GM18951 (cell line): ENCODE measurements around the gene G6PD.

ENCODE experiments used
- POLR2A ChIP-seq: IDR thresholded peaks from 4 replicates; pipeline ENCODE4 v1.6.1; 2011; ENCODE audit warnings: mild to moderate bottlenecking; ENCODE audit not compliant: insufficient read length, insufficient read depth; ENCODE audit errors: extremely low read depth
- in situ Hi-C: fragments of 300-500 bp; cut with MboI; formaldehyde crosslinking; loops from one replicate; pipeline ENCODE4 v1.12.0; 2022; ENCODE audit warnings: low sequenced_read_pairs, mixed read lengths, inconsistent platforms; ENCODE audit not compliant: unreplicated experiment

Gene G6PD

DNA sequence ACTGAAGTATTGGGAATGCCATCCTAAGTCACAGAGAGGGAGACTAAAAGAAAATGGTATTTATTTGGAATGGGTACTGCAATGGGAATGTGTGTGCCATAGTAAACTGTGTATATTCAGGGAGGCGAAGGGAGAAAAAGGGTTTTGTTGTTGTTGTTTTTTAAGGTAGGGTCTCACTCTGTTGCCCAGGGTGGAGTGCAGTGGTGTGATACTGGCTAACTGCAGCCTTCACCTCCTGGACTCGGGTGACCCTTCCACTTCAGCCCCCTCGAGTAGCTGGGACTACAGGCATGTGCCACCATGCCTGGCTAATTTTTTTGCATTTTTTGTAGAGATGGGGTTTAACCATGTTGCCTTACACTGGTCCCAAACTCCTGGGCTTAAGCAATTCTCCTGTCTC lies 51.9 kb downstream of the G6PD start:
- in situ Hi-C loops = no loop called here
- TF ChIP-seq POLR2A = no peak

DNA sequence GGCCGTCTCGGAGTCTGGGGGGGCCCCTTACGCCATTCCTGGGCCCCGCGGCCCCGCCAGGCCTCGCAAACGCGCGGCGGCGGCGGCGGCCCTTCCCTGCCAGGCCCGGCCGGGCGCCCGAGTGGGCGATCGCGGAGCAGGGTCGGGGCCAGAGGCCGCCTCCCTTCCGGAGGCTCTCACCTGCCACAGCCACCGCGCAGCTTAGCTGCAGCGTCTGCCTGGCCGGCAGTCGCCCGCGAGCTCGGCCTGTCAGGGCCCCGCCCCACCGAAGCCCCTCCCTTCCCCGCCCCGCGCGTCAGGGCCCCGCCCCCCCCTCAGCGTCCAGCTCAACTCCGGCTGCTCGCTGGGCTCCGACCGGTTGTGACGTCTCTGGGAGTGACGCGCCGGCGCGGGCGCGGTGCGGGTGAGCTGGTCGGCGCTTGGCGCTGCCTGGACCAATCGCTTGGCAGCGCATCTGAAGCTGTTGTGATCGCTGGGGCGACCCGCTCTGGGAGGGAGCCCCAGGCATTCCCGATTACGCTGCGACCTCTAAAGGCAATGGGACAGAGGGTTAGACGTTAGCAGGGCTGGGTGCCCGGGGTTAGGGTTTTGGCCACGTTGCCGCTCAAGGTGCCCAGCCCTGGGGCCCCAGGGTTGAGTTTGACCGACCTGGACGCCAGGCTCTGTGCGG lies 56.1 kb downstream of the G6PD start, which contains the start of gene SLC10A3:
Gene SLC10A3 (minus strand): TSS at position 216 of the 670 bp plus-strand sequence. CDS start 1,689 bp downstream, outside the sequence.
- TF ChIP-seq POLR2A = peak; percentile 93
- in situ Hi-C loops = no loop called here

DNA sequence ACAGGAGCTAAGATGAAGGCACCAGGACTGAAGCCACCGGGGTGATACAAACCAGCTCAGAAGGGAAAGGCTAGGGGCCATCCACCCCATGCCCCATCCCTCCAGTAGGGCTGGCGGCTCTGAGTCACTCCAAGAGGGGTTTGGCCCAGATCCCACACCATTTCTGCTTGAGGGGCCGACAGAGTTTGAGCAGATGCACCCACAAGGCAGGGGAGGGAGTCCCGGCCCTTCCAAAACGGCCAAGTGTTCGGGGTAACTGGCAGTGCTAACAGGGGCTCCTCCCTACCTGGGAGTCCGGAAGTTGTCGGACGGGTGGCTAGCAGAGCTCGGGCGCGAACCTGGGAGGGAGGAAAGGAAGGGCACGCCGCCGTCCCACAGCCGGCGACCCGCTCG lies 56.6 kb downstream of the G6PD start:
- no peak for TF ChIP-seq POLR2A
- in situ Hi-C loops = no loop called here

DNA sequence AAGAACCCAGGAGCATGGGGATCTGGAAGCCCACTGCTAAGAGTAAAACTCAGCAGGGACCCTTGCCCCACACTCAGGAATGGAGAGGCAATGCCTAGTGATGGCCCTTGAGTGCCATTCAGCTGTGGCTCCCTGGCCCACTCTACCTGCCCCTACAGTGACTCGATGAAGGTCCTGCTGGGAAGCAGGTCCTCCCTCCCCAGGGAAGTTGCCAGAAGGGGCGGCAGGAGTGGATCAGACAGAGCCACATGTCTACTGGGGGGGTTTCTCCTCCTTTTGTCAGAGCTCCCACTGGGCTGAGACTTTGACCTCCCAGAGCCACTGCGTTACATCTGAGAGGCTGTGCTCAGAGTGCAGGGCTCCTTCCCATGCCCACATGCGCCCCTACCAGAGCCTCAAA lies 57.5 kb downstream of the G6PD start:
- in situ Hi-C loops = no loop called here
- TF ChIP-seq POLR2A = no peak

DNA sequence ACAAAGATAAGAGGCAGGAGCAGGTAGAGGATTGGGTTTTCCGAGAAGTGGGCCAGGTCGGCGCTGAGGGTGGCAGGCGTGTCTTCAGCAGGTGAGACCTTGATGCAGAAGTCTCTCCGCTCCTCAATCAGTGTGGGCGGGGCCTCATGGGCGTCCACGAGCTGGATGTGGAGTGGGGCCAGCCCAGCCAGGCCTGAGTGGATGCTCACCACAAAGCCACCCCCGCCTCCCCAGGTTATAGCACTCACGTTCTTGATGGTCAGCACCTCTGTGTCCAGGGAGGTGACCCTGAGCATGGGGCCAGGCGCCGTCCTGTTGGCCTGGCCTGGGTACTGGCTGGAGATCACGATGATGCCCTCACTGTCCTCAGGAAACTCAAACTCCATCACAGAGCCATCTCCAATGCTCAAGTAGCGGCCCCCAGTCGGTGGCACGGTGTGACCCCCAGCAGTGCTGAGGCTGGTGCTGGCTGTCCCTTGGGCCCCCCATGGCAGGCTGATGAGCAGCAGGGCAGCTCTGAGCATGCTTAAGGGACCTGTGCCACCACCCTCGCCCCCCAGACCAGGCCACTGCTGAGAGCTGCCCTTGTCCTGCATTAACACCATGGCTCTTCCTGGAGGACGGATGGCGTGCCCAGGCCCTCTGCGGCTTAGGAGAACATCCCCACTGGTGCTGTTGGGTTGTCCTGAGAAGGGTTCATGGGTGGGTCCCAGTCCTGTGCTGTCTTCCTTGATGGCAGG lies 58.1 kb downstream of the G6PD start:
- in situ Hi-C loops = no loop called here
- no peak for TF ChIP-seq POLR2A

DNA sequence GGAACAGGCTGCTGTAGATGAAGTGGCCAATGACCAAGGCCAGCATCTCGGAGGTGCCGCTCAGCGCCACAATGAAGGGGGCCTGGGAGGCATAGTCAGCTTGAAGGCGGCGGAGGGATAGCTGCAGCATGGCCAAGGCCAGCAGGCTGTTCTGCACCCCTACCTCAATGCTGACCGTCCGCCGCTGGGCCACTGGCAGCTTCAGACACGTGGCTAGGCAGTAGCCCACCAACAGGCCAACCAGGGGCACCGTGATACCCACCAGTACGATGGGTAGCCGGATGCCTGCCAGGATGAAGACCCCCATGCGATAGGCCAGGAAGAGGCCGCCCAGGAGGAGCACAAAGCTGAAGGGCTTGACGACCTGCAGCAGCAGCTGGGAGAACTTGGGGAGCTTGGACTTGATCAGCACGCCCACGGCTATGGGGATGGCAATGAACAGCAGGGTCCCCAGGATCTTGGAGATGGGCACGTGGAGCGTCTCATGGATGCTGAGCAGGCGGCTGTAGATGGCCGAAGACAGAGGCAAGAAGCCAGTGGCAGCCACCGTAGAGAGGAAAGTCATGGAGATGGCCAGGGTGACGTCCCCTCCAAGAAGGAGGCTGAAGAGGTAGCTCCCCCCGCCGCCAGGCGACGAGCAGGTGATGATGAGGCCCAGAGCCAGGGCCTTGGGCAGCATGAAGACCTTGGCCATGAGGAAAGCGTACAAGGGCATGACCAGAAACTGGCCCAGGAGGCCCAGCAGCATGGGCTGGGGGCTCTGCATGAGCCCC lies 58.9 kb downstream of the G6PD start:
- no peak for TF ChIP-seq POLR2A
- in situ Hi-C loops = no loop called here

DNA sequence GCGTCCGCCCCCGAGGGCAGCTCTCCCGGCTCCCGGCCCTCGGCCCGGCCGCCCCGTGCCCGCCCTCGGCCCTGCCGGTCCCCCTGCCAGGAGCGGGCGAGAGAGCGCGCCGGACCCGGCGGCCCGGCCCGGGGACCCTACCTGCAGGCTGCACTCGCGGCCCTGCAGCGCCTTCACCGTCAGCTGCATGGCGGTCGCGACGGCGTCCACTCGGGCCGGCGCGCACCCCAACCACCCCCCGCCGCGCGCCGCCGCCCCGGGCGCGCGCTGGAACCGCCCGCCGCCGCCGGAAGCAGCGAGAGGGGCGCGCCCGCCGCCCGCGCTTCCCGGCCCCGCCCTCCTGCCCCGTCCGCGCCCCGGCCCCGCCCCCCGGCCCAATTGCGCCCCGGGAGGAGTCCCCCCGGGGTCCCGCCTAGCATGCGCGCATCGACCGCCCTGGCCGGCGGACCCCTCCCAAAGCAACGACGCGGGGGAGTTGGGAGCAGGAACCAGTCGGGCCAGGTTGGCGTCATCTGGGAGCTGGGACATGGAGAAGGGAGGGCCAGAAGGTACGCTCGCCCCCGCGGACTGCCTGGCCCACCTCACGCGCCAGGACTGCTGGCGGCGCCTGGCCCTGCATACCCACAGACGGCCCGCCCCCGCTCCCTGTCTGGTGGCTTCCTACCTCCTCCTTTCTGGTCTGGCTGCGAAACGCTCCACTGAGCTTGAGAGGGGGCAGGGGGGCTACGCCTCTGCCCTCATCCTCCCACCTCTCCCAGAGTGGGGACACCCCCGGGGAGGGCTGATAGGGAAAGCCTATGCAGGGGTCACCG lies 60.0 kb downstream of the G6PD start, which contains the start of gene UBL4A:
Gene UBL4A (minus strand): TSS at position 220 of the 812 bp plus-strand sequence. CDS start 31 bp downstream, at position 189.
- in situ Hi-C loops = no loop called here
- TF ChIP-seq POLR2A = peak; percentile 46

DNA sequence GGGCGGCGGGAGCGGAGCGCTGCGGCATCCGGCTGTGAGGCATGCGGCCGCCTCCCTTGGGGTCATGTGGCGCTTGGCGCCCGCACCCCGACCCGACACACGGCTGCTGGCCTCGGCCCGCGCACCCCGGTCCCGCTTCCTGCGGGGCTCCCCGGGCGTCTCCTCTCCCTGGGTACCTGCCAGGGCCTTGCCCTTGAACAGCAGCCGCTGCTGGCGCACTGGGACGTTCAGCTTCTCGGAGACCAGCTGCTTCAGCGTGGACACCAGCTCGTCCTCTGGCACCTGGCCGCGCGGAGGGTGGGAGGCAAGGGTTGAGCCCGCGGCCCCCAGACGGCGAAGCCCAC lies 60.6 kb downstream of the G6PD start:
- no peak for TF ChIP-seq POLR2A
- in situ Hi-C loops = no loop called here

DNA sequence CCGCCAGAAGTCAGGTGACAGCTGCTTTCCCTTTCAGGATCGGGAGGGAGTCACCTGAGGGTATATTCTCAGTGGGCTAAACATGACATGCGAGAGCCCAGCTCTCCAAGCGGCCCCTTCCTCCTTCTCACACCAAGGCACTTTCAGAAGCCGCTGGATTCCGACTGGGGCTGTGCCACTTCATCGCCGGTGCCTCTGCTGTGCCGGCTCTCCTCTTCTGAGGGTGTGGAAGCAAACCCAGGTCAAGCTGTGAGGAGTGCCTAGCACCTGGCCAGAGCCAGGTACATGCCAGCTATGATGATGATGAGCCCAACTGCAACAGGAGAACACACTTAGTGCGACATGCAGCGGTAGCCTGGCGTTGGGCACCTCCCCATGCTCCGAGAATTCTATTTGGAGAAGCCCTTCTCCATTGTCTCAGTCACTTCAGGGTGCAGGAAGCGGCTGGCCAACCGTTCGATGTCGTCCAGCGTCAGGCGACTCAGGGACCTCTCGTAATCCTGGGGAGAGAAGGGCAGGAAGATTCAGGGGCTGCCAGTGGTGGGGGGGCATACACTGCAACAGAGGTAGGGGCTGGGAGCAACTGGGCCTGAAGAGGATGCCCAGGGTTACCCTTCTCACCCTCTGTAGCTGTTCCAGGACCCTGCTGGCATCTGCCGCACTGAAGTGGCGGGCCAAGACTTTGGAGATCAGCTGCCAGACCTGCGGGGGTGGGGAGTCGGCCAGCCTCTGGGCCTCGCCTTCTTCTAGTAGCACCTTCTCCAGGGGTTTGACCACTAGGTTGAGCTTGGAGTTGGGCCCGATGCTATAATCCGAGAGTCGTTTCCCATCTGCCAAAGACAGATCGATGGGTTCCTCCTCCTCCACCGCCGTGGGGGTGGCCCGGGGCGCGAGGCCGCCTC lies 61.2 kb downstream of the G6PD start:
- no peak for TF ChIP-seq POLR2A
- in situ Hi-C loops = no loop called here

DNA sequence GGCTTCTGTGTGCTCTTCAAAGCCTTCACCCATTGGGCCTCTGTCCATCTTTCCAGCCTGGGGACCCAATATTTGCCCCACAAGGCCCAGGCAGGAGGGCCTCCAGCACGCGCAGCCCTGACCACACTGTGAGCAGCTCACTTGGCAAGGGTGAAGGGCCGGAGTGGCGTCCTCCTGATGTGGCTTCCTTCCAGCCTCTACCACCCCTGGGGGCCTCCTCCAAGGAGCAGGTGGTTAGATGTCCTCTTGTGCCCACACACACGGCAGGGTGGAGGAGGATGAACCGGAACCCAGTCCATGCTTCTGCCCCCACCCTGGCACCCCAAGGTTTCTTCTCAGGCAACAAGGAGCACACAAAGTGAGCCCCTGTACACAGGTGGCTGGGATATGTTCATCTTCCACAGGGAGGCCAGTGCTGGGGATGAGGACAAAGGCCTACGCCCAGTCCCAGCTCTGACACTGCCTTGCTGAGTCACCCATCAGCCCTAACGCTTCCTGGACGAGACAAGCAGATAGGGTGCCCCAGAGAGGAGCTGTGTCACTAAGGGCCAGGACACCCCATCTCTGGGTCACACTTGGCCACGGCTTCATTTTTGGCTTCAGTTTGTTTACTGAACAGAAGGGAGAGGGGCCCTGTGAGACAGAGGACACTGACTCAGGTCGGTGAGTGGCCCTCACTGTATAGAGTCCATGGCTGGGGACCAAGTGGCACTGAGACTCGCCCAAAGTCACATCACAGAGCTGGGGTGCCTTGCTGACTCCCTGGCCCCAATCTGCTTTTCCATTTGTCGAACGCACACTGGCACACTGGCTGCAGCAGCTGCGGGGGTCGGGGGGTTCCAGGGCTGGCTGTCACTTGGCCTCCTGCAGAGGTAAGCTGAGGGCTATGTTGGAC lies 62.1 kb downstream of the G6PD start:
- TF ChIP-seq POLR2A = no peak
- in situ Hi-C loops = no loop called here

DNA sequence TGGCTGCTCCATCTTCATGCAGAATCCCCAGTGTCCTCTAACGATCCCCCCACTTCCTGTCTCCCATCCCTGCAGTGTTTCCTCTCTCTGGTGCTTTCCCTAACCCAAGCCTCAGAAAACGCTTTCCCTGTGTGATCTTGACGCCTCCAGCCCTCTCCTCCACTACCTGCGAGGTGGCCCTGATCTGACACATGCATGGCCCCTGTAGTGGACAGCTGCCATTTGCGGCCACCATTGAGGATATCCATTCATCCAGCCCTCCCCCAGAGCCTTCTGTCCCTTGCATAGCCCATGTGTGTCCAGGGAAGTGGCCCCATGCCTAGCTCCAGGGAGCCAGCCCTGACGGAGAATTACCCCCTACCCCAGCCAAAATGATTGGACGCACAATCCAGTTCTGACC lies 63.3 kb downstream of the G6PD start:
- no peak for TF ChIP-seq POLR2A
- in situ Hi-C loops = no loop called here
